OCI-LY7 (cell line): ENCODE results near the gene GLRA3. TPM values are rescaled to one million over a fixed set of nuclear protein-coding genes. Genes with fewer than 3 reads are reported as not detected.

Source experiments
- BruUV-seq: library from RNA; stranded (reverse); fragments of 400-500 nt; replicated peaks from 2 replicates; lab custom pipeline; 2021; lab: Mats Ljungman, UMichigan
- CTCF ChIA-PET: fragments of 300-600 bp; sonication (Branson Sonifier 250); formaldehyde crosslinking; loops from one replicate; lab custom pipeline; 2022; ENCODE audit warnings: antibody characterized with exemption; ENCODE audit not compliant: unreplicated experiment; lab: Charles Lee
- POLR2A ChIA-PET: fragments of 300-600 bp; sonication (Branson Sonifier 250); formaldehyde crosslinking; loops from one replicate; lab custom pipeline; 2022; ENCODE audit warnings: antibody characterized with exemption; lab: Charles Lee
- DNase-seq: peaks from one replicate; pipeline ENCODE4 v3.0.0-alpha.2; 2015; ENCODE audit warnings: low spot score
- H2AFZ ChIP-seq: fragments of 200-600 bp; sonication (generic), shearing (Covaris generic); 2 replicates; pipeline ENCODE4 v1.6.1; 2014; ENCODE audit warnings: mild to moderate bottlenecking, antibody characterized with exemption, low read length, moderate library complexity
- H3K27ac ChIP-seq: fragments of 200-600 bp; sonication (generic); 2 replicates; pipeline ENCODE4 v1.5.1; 2014; ENCODE audit warnings: mixed run types, low read depth, mild to moderate bottlenecking, moderate library complexity, low read length, inconsistent platforms; ENCODE audit not compliant: poor library complexity, severe bottlenecking
- H3K36me3 ChIP-seq: fragments of 200-600 bp; sonication (generic); 2 replicates; pipeline ENCODE4 v1.6.1; 2014; ENCODE audit warnings: mild to moderate bottlenecking, antibody characterized with exemption, low read length, moderate library complexity, mixed read lengths; ENCODE audit not compliant: insufficient read depth
- H3K4me1 ChIP-seq: fragments of 200-600 bp; sonication (generic); 2 replicates; pipeline ENCODE4 v1.5.1; 2014; ENCODE audit warnings: mild to moderate bottlenecking, low read length; ENCODE audit not compliant: insufficient read depth, poor library complexity, severe bottlenecking
- H3K4me2 ChIP-seq: fragments of 200-600 bp; sonication (generic); 2 replicates; pipeline ENCODE4 v1.6.1; 2014; ENCODE audit warnings: mild to moderate bottlenecking, low read length
- H3K4me3 ChIP-seq: fragments of 200-600 bp; sonication (generic); 2 replicates; pipeline ENCODE4 v1.5.1; 2014; ENCODE audit warnings: mild to moderate bottlenecking, low read depth, low read length; ENCODE audit not compliant: poor library complexity, severe bottlenecking
- H3K79me2 ChIP-seq: fragments of 200-600 bp; sonication (generic); 2 replicates; pipeline ENCODE4 v1.6.1; 2016; ENCODE audit warnings: low read depth, mild to moderate bottlenecking, low read length, moderate library complexity, mixed read lengths; ENCODE audit not compliant: insufficient read depth
- H3K9me2 ChIP-seq: fragments of 200-600 bp; sonication (generic); 2 replicates; pipeline ENCODE4 v1.6.1; 2016; ENCODE audit warnings: mild to moderate bottlenecking, low read length, mixed read lengths; ENCODE audit not compliant: insufficient read depth
- H3K9me3 ChIP-seq: fragments of 200-600 bp; sonication (generic); 2 replicates; pipeline ENCODE4 v1.6.1; 2014; ENCODE audit warnings: mild to moderate bottlenecking, mixed run types, low read length, mixed read lengths
- H4K20me1 ChIP-seq: fragments of 200-600 bp; sonication (generic); 2 replicates; pipeline ENCODE4 v1.6.1; 2014; ENCODE audit warnings: mild to moderate bottlenecking, antibody characterized with exemption, low read length, moderate library complexity, mixed read lengths; ENCODE audit not compliant: insufficient read depth
- EZH2phosphoT487 ChIP-seq: fragments of 200-600 bp; sonication (generic); IDR thresholded peaks from 2 replicates; pipeline ENCODE4 v1.6.1; 2018; ENCODE audit warnings: low read depth, borderline replicate concordance, mild to moderate bottlenecking, mixed run types, antibody characterized with exemption, low read length, moderate library complexity, mixed read lengths
- intact Hi-C: fragments of 100-400 bp; cut with micrococcal nuclease; formaldehyde crosslinking; loops from one replicate; pipeline ENCODE4 v1.10.0; 2022; ENCODE audit not compliant: unreplicated experiment
- total RNA-seq, 2 experiments: library from RNA; depleted of rRNA in 1 of 2; stranded (reverse); fragments of >200 nt in 1 of 2; shearing (Covaris generic) in 1 of 2; gene quantifications; 2 replicates each; pipeline ENCODE4 v1.2.3, GENCODE V29; 2014 to 2022
- TF ChIP-seq, protein P1 (sequence below): fragments of 200-600 bp; sonication (generic); conservative IDR thresholded peaks from 2 replicates; pipeline ENCODE4 v1.5.1; 2014; ENCODE audit warnings: mild to moderate bottlenecking, antibody characterized with exemption, low read length, moderate library complexity, mixed read lengths

The GLRA3 gene
- total RNA-seq, 2 experiments from 2014 or later = 0.92 to 1.6 TPM

GRCh38 chr4:174761451-174761850 is 67.6 kb downstream of the GLRA3 start:
- Histone ChIP-seq H2AFZ (no peak overlapping the region), H4K20me1 (no peaks in the 10 kb centered on the region), H3K9me2 (no peaks in the 10 kb centered on the region), H3K4me3 (no peak overlapping the region), H3K4me2 (no peak overlapping the region), H3K9me3 (no peaks in the 10 kb centered on the region), H3K4me1 (peaks cover 4% of the 10 kb centered on the region), H3K36me3 (no peaks in the 10 kb centered on the region), H3K27ac (no peak overlapping the region), H3K79me2 (no peaks in the 10 kb centered on the region)
- ChIA-PET CTCF (no interaction called here), POLR2A (interaction anchor here (0.7 kb wide), 3 partner anchors 431 to 664 kb away, joined by 3 read pairs; no protein-coding TSS in a partner anchor)
- no peak for TF ChIP-seq EZH2phosphoT487
- TF ChIP-seq, protein P1, sequence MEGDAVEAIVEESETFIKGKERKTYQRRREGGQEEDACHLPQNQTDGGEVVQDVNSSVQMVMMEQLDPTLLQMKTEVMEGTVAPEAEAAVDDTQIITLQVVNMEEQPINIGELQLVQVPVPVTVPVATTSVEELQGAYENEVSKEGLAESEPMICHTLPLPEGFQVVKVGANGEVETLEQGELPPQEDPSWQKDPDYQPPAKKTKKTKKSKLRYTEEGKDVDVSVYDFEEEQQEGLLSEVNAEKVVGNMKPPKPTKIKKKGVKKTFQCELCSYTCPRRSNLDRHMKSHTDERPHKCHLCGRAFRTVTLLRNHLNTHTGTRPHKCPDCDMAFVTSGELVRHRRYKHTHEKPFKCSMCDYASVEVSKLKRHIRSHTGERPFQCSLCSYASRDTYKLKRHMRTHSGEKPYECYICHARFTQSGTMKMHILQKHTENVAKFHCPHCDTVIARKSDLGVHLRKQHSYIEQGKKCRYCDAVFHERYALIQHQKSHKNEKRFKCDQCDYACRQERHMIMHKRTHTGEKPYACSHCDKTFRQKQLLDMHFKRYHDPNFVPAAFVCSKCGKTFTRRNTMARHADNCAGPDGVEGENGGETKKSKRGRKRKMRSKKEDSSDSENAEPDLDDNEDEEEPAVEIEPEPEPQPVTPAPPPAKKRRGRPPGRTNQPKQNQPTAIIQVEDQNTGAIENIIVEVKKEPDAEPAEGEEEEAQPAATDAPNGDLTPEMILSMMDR = no peak
- no TSS peak for BruUV-seq
- DNase-seq = no peak
- intact Hi-C loops = loop anchor here (10.0 kb wide), 2 partner anchors 353 to 683 kb away; no protein-coding TSS in a partner anchor

- H3K4me2 ChIP-seq = no peak overlapping the region
- TF ChIP-seq, protein P1 = no peak
- TF ChIP-seq EZH2phosphoT487 = no peak
- BruUV-seq = no TSS peak
Measured at GRCh38 chr4:174757736-174758135, 71.3 kb downstream of the GLRA3 start.

DNA sequence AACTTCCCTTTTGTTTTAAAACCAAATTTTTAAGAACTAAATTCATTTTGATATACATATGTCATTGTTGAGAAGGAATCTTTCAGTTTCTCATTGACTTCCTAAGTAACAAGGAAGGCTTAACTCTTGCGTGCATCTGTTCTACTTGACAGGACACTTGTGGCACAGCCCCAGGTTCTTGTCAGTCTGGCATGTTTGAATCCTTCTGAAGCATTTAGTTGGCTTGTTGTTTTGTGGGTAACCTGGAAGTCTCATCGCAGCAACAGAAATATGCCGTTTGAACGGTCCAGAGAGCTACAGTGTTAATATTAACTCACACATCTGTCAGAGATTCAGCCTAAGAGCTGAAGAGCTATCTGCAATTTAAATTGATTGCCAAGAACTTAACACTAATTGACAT is 76.0 kb downstream of the GLRA3 start:
- H3K4me3 ChIP-seq = no peak overlapping the region
- H3K36me3 ChIP-seq = no peaks in the 10 kb centered on the region
- H3K4me2 ChIP-seq = no peak overlapping the region
- POLR2A ChIA-PET = interaction anchor here (1.6 kb wide), 1 partner anchor 11 kb away, joined by 6 read pairs; no protein-coding TSS in a partner anchor
- H2AFZ ChIP-seq = no peak overlapping the region
- no peaks in the 10 kb centered on the region for H3K79me2 ChIP-seq
- no peaks in the 10 kb centered on the region for H4K20me1 ChIP-seq
- CTCF ChIA-PET = no interaction called here
- TF ChIP-seq, protein P1 = no peak
- no peak for TF ChIP-seq EZH2phosphoT487
- 0 out of 2 replicates have a peak, but pooled peaks cover 4% of the 10 kb centered on the region for H3K9me2 ChIP-seq
- BruUV-seq = no TSS peak
- intact Hi-C loops = no loop called here
- H3K4me1 ChIP-seq = no peaks in the 10 kb centered on the region
- no peaks in the 10 kb centered on the region for H3K9me3 ChIP-seq
- no peak overlapping the region for H3K27ac ChIP-seq
- DNase-seq = no peak

More at GRCh38 chr4:174757736-174758135, 71.3 kb downstream of the GLRA3 start:
- no peak overlapping the region for H3K4me3 ChIP-seq
- POLR2A ChIA-PET = no interaction called here
- no peak overlapping the region for H3K27ac ChIP-seq
- no peaks in the 10 kb centered on the region for H3K9me2 ChIP-seq
- intact Hi-C loops = no loop called here
- CTCF ChIA-PET = no interaction called here
- no peaks in the 10 kb centered on the region for H3K4me1 ChIP-seq
- no peaks in the 10 kb centered on the region for H3K9me3 ChIP-seq
- DNase-seq = no peak
- H3K36me3 ChIP-seq = no peaks in the 10 kb centered on the region
- H4K20me1 ChIP-seq = no peaks in the 10 kb centered on the region
- no peak overlapping the region for H2AFZ ChIP-seq
- H3K79me2 ChIP-seq = no peaks in the 10 kb centered on the region
